ENCODE data around the gene CELF4. TPM values are rescaled to one million over a fixed set of nuclear protein-coding genes. Genes with fewer than 3 reads are reported as not detected.

The CELF4 gene
- total RNA-seq, 1 experiment from 2014 or later: 0.40 TPM

DNA sequence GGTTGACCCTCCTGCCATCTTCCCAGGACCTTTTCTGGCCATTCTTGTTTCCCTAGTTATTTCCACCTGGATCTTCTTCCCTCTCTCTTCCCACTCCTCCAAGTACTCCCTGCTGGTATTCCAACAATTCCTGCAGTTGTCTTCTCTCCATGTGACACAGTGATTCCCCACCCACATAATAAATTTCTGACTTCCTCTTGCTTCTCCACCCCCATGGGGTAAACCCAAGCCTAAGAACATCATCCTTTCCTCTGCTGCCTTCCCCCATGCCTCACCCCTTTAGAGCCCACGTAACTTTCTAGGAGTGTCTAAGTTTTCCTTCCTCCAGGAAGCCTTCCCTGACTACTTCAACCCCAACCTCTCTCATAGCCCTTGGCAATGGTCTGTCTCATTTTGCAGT is 72.6 kb downstream of the CELF4 start:
- DNase-seq: no peak
- no peaks in the 10 kb centered on the region for H3K27me3 ChIP-seq (ENCODE audit: low read length)
- H2AFZ ChIP-seq (ENCODE audit: low read length): no peak overlapping the region
- ChIA-PET CTCF (no interaction called here), POLR2A (ENCODE audit: unreplicated experiment) (no interaction called here)
- no peaks in the 10 kb centered on the region for H3K79me2 ChIP-seq (ENCODE audit: low read length)
- no TSS peak for BruUV-seq (replicated peaks)
- no peak for ATAC-seq
- no peaks in the 10 kb centered on the region for H3F3A ChIP-seq (ENCODE audit: low read length, unreplicated experiment)
- H3K9ac ChIP-seq (ENCODE audit: low read length): no peak overlapping the region
- no peaks in the 10 kb centered on the region for H3K36me3 ChIP-seq (ENCODE audit: low read depth, low read length)
- no peak overlapping the region for H3K4me2 ChIP-seq (ENCODE audit: low read length)
- H3K27ac ChIP-seq (ENCODE audit: low read length): no peak overlapping the region
- TF ChIP-seq, protein P1, sequence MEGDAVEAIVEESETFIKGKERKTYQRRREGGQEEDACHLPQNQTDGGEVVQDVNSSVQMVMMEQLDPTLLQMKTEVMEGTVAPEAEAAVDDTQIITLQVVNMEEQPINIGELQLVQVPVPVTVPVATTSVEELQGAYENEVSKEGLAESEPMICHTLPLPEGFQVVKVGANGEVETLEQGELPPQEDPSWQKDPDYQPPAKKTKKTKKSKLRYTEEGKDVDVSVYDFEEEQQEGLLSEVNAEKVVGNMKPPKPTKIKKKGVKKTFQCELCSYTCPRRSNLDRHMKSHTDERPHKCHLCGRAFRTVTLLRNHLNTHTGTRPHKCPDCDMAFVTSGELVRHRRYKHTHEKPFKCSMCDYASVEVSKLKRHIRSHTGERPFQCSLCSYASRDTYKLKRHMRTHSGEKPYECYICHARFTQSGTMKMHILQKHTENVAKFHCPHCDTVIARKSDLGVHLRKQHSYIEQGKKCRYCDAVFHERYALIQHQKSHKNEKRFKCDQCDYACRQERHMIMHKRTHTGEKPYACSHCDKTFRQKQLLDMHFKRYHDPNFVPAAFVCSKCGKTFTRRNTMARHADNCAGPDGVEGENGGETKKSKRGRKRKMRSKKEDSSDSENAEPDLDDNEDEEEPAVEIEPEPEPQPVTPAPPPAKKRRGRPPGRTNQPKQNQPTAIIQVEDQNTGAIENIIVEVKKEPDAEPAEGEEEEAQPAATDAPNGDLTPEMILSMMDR (conservative IDR thresholded peaks at IDR 0.05; ENCODE audit: low read depth, low read length): no peak
- TF ChIP-seq EZH2 (IDR thresholded peaks at IDR 0.05; ENCODE audit: low read length, unreplicated experiment) (no peak), EZH2phosphoT487 (IDR thresholded peaks at IDR 0.05; ENCODE audit: borderline replicate concordance, low read length) (no peak)
- H3K9me3 ChIP-seq (ENCODE audit: low read length): no peaks in the 10 kb centered on the region
- no peaks in the 10 kb centered on the region for H4K20me1 ChIP-seq (ENCODE audit: low read length)
- H3K4me3 ChIP-seq (ENCODE audit: low read length): no peak overlapping the region
- intact Hi-C loops (cut with micrococcal nuclease): no loop called here
- H3K9me2 ChIP-seq (replicated peaks; ENCODE audit: low read length): no peaks in the 10 kb centered on the region
- H3K4me1 ChIP-seq (ENCODE audit: insufficient read depth, low read length): no peaks in the 10 kb centered on the region

DNA sequence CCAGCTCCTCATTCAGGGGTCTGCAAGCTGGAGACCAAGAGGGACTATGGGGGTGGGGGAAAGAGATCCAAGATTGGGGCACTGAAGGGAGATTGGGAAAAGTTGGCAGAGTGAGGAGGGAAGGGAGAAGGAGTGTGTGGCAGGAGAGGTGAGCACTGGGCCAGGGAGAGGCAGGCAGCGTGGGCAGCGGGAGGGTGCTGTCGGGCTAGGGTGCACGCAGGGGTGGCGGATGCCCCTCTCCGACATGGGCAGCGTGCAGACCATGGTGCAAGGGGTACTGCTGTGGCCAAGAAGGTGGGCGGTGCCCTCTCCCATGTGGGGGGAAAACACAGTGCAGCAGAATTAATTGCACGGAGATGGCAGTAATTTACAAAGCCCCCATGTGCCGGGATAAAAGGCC is 74.1 kb downstream of the CELF4 start:
- ATAC-seq (no peak), DNase-seq (no peak)
- no peaks in the 10 kb centered on the region for H3K9me2 ChIP-seq (replicated peaks; ENCODE audit: low read length)
- H4K20me1 ChIP-seq (ENCODE audit: low read length): no peaks in the 10 kb centered on the region
- intact Hi-C loops (cut with micrococcal nuclease): no loop called here
- H3K27ac ChIP-seq (ENCODE audit: low read length): no peak overlapping the region
- ChIA-PET POLR2A (ENCODE audit: unreplicated experiment) (no interaction called here), CTCF (no interaction called here)
- H3K27me3 ChIP-seq (ENCODE audit: low read length): no peaks in the 10 kb centered on the region
- H3K36me3 ChIP-seq (ENCODE audit: low read depth, low read length): no peaks in the 10 kb centered on the region
- no peaks in the 10 kb centered on the region for H3K4me1 ChIP-seq (ENCODE audit: insufficient read depth, low read length)
- no TSS peak for BruUV-seq (replicated peaks)
- H3K9me3 ChIP-seq (ENCODE audit: low read length): no peaks in the 10 kb centered on the region
- no peak overlapping the region for H3K4me2 ChIP-seq (ENCODE audit: low read length)
- H2AFZ ChIP-seq (ENCODE audit: low read length): no peak overlapping the region
- no peak overlapping the region for H3K4me3 ChIP-seq (ENCODE audit: low read length)
- no peaks in the 10 kb centered on the region for H3K79me2 ChIP-seq (ENCODE audit: low read length)
- H3K9ac ChIP-seq (ENCODE audit: low read length): no peak overlapping the region
- no peak for TF ChIP-seq EZH2 (IDR thresholded peaks at IDR 0.05; ENCODE audit: low read length, unreplicated experiment)
- TF ChIP-seq, protein P1 (conservative IDR thresholded peaks at IDR 0.05; ENCODE audit: low read depth, low read length): no peak
- TF ChIP-seq EZH2phosphoT487 (IDR thresholded peaks at IDR 0.05; ENCODE audit: borderline replicate concordance, low read length): no peak
- H3F3A ChIP-seq (ENCODE audit: low read length, unreplicated experiment): no peaks in the 10 kb centered on the region

- Histone ChIP-seq H4K20me1 (ENCODE audit: low read length) (no peaks in the 10 kb centered on the region), H3K4me3 (ENCODE audit: low read length) (no peak overlapping the region), H3K9me2 (replicated peaks; ENCODE audit: low read length) (no peaks in the 10 kb centered on the region), H2AFZ (ENCODE audit: low read length) (no peak overlapping the region), H3K27me3 (ENCODE audit: low read length) (no peaks in the 10 kb centered on the region), H3K27ac (ENCODE audit: low read length) (no peak overlapping the region), H3K79me2 (ENCODE audit: low read length) (no peaks in the 10 kb centered on the region), H3K36me3 (ENCODE audit: low read depth, low read length) (no peaks in the 10 kb centered on the region), H3K9me3 (ENCODE audit: low read length) (no peaks in the 10 kb centered on the region), H3K4me1 (ENCODE audit: insufficient read depth, low read length) (no peaks in the 10 kb centered on the region), H3K9ac (ENCODE audit: low read length) (no peak overlapping the region), H3F3A (ENCODE audit: low read length, unreplicated experiment) (no peaks in the 10 kb centered on the region), H3K4me2 (ENCODE audit: low read length) (no peak overlapping the region)
- DNase-seq (no peak), ATAC-seq (no peak)
- ChIA-PET POLR2A (ENCODE audit: unreplicated experiment) (no interaction called here), CTCF (no interaction called here)
- TF ChIP-seq, protein P1 (conservative IDR thresholded peaks at IDR 0.05; ENCODE audit: low read depth, low read length): no peak
- no peak for TF ChIP-seq EZH2phosphoT487 (IDR thresholded peaks at IDR 0.05; ENCODE audit: borderline replicate concordance, low read length)
- TF ChIP-seq EZH2 (IDR thresholded peaks at IDR 0.05; ENCODE audit: low read length, unreplicated experiment): no peak
- intact Hi-C loops (cut with micrococcal nuclease): no loop called here
- BruUV-seq (replicated peaks): no TSS peak
These were observed 75.6 kb downstream of the CELF4 start for GRCh38 chr18:37489998-37490397.

All from PC-3 (cell line).